ENCODE data around the gene NAP1L2.

NAP1L2 gene, protein sequence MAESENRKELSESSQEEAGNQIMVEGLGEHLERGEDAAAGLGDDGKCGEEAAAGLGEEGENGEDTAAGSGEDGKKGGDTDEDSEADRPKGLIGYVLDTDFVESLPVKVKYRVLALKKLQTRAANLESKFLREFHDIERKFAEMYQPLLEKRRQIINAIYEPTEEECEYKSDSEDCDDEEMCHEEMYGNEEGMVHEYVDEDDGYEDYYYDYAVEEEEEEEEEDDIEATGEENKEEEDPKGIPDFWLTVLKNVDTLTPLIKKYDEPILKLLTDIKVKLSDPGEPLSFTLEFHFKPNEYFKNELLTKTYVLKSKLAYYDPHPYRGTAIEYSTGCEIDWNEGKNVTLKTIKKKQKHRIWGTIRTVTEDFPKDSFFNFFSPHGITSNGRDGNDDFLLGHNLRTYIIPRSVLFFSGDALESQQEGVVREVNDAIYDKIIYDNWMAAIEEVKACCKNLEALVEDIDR

DNA sequence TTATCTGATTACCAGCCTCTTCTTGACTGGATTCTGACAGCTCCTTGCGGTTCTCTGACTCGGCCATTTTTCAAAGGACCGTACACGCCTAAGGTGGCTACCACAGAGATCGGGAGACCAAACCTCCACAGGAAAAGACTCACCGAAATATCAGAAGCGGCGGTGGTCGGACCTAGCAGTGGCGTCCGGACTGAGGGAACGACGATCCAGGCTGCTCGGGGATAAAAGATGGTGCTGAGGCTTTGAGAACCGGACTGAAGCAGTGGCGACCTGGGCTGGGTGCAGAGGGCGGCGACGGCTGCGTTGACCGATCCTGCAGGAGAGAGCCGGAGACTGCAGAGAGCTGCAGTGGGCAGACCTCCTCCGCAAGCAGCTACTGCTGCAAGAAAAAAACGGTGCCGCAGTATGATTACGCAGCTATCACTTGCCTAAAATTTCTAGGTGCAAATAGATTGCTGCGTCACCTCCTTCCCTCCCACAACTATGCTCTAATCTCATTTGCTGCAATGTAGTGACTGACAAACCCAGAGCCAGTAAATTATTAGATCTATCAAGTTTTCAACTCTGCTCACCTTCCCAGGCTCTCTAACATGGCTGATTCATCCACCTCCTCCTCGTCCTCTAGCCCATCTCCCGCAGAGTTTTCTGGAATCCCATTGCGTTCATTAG, at the start of gene NAP1L2:
TSS of gene NAP1L2 (minus strand) at position 426 of the 669 bp plus-strand sequence. CDS start at position 67, 359 bp downstream.
- no peak within 1 kb of the TSS for H3K4me3 ChIP-seq (ENCODE audit: low read length)
- H3K36me3 ChIP-seq (replicated peaks; ENCODE audit: low read depth, low read length), result no peaks in the 10 kb centered on the region
- H3K27ac ChIP-seq (ENCODE audit: low read length), result no peak within 1 kb of the TSS
- no peaks in the 10 kb centered on the region for H3K9me3 ChIP-seq (ENCODE audit: insufficient read depth, low read length)
- no peaks in the 10 kb centered on the region for H4K20me1 ChIP-seq (ENCODE audit: insufficient read depth, low read length)
- no peaks in the 10 kb centered on the region for H3K4me1 ChIP-seq (ENCODE audit: low read length)
- H3K4me2 ChIP-seq (ENCODE audit: low read length), result no peak within 1 kb of the TSS
- no peak within 1 kb of the TSS for H3K9ac ChIP-seq (ENCODE audit: low read length)
- H3K27me3 ChIP-seq (ENCODE audit: low read depth, low read length), result no peaks in the 10 kb centered on the region
- TF ChIP-seq EZH2phosphoT487 (IDR thresholded peaks at IDR 0.05; ENCODE audit: low read depth), result no peak
- no peak for TF ChIP-seq CTCF (IDR thresholded peaks at IDR 0.05; ENCODE audit: low read depth, low read length)
- H3K79me2 ChIP-seq (ENCODE audit: low read length), result no peaks in the 10 kb centered on the region
- H2AFZ ChIP-seq (ENCODE audit: low read depth, low read length), result no peak within 1 kb of the TSS

DNA sequence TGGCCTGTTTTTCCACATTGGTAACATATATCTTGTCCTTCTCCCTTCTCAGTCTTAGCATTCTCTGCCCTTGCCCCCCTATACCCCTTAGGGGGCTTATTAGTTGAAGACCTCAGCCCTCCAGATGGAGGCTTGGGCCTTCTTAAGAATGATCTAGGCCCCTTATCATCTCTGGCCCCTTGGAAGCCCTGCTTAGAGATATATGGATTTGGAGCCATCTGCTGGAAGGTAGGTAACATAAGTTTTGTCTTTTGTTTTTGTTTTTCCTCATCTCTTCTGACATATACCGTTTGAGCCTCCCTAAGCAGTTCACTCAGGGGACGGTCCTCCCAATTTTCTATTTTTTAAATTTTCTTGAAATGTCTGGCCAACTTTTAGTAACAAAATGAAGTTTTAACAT, 48.3 kb upstream of the NAP1L2 start:
- H2AFZ ChIP-seq (ENCODE audit: low read depth, low read length), result no peak overlapping the region
- H3K27ac ChIP-seq (ENCODE audit: low read length), result no peak overlapping the region
- H3K9me3 ChIP-seq (ENCODE audit: insufficient read depth, low read length), result no peaks in the 10 kb centered on the region
- TF ChIP-seq EZH2phosphoT487 (IDR thresholded peaks at IDR 0.05; ENCODE audit: low read depth) (no peak), CTCF (IDR thresholded peaks at IDR 0.05; ENCODE audit: low read depth, low read length) (peak; percentile 29)
- no peaks in the 10 kb centered on the region for H3K27me3 ChIP-seq (ENCODE audit: low read depth, low read length)
- no peak overlapping the region for H3K4me2 ChIP-seq (ENCODE audit: low read length)
- no peaks in the 10 kb centered on the region for H3K4me1 ChIP-seq (ENCODE audit: low read length)
- no peaks in the 10 kb centered on the region for H3K79me2 ChIP-seq (ENCODE audit: low read length)
- no peak overlapping the region for H3K9ac ChIP-seq (ENCODE audit: low read length)
- no peaks in the 10 kb centered on the region for H4K20me1 ChIP-seq (ENCODE audit: insufficient read depth, low read length)
- no peak overlapping the region for H3K4me3 ChIP-seq (ENCODE audit: low read length)
- no peaks in the 10 kb centered on the region for H3K36me3 ChIP-seq (replicated peaks; ENCODE audit: low read depth, low read length)

- H3K4me3 ChIP-seq (ENCODE audit: low read length), result no peak overlapping the region
- H3K27ac ChIP-seq (ENCODE audit: low read length), result no peak overlapping the region
- TF ChIP-seq EZH2phosphoT487 (IDR thresholded peaks at IDR 0.05; ENCODE audit: low read depth) (no peak), CTCF (IDR thresholded peaks at IDR 0.05; ENCODE audit: low read depth, low read length) (no peak)
- no peaks in the 10 kb centered on the region for H4K20me1 ChIP-seq (ENCODE audit: insufficient read depth, low read length)
- H3K9me3 ChIP-seq (ENCODE audit: insufficient read depth, low read length), result no peaks in the 10 kb centered on the region
- no peaks in the 10 kb centered on the region for H3K27me3 ChIP-seq (ENCODE audit: low read depth, low read length)
- H3K9ac ChIP-seq (ENCODE audit: low read length), result no peak overlapping the region
- H2AFZ ChIP-seq (ENCODE audit: low read depth, low read length), result no peak overlapping the region
- H3K79me2 ChIP-seq (ENCODE audit: low read length), result no peaks in the 10 kb centered on the region
- H3K4me2 ChIP-seq (ENCODE audit: low read length), result no peak overlapping the region
- H3K36me3 ChIP-seq (replicated peaks; ENCODE audit: low read depth, low read length), result no peaks in the 10 kb centered on the region
- no peaks in the 10 kb centered on the region for H3K4me1 ChIP-seq (ENCODE audit: low read length)
These were observed 24.6 kb upstream of the NAP1L2 start for GRCh38 chrX:73239242-73239641.

- H3K9ac ChIP-seq (ENCODE audit: low read length), result no peak overlapping the region
- H3K4me1 ChIP-seq (ENCODE audit: low read length), result no peaks in the 10 kb centered on the region
- H3K4me3 ChIP-seq (ENCODE audit: low read length), result no peak overlapping the region
These were observed 3.0 kb upstream of the NAP1L2 start for GRCh38 chrX:73217621-73218020.

More at GRCh38 chrX:73217621-73218020, 3.0 kb upstream of the NAP1L2 start:
- TF ChIP-seq CTCF (IDR thresholded peaks at IDR 0.05; ENCODE audit: low read depth, low read length), result no peak
- no peak for TF ChIP-seq EZH2phosphoT487 (IDR thresholded peaks at IDR 0.05; ENCODE audit: low read depth)
- no peaks in the 10 kb centered on the region for H3K36me3 ChIP-seq (replicated peaks; ENCODE audit: low read depth, low read length)
- H3K27ac ChIP-seq (ENCODE audit: low read length), result no peak overlapping the region
- H3K4me2 ChIP-seq (ENCODE audit: low read length), result no peak overlapping the region
- no peaks in the 10 kb centered on the region for H3K27me3 ChIP-seq (ENCODE audit: low read depth, low read length)
- H4K20me1 ChIP-seq (ENCODE audit: insufficient read depth, low read length), result no peaks in the 10 kb centered on the region
- no peak overlapping the region for H2AFZ ChIP-seq (ENCODE audit: low read depth, low read length)
- no peaks in the 10 kb centered on the region for H3K79me2 ChIP-seq (ENCODE audit: low read length)
- H3K9me3 ChIP-seq (ENCODE audit: insufficient read depth, low read length), result no peaks in the 10 kb centered on the region
